Endothelial cell (in vitro differentiated cells): ENCODE data around the gene HCRTR1. TPM values are rescaled to one million over a fixed set of nuclear protein-coding genes. Genes with fewer than 3 reads are reported as not detected.

Source experiments
- DNase-seq: peaks from one replicate; pipeline ENCODE4 v3.0.0; 2021; ENCODE audit warnings: low spot score
- H3K27ac Mint-ChIP-seq: one replicate; pipeline ENCODE4 v1.8.0; 2021; ENCODE audit warnings: mixed read lengths, inconsistent platforms; ENCODE audit not compliant: unreplicated experiment
- H3K27me3 Mint-ChIP-seq: one replicate; pipeline ENCODE4 v1.8.0; 2021; ENCODE audit warnings: mild to moderate bottlenecking, moderate library complexity, mixed read lengths, inconsistent platforms; ENCODE audit not compliant: unreplicated experiment
- H3K36me3 Mint-ChIP-seq: one replicate; pipeline ENCODE4 v1.8.0; 2021; ENCODE audit warnings: mild to moderate bottlenecking, low read depth, mixed read lengths, inconsistent platforms; ENCODE audit not compliant: unreplicated experiment
- H3K4me1 Mint-ChIP-seq: one replicate; pipeline ENCODE4 v1.8.0; 2021; ENCODE audit warnings: mild to moderate bottlenecking, mixed read lengths, inconsistent platforms; ENCODE audit not compliant: unreplicated experiment
- H3K4me3 Mint-ChIP-seq: one replicate; pipeline ENCODE4 v1.8.0; 2021; ENCODE audit warnings: mild to moderate bottlenecking, mixed read lengths, inconsistent platforms; ENCODE audit not compliant: unreplicated experiment
- H3K9me3 Mint-ChIP-seq: one replicate; pipeline ENCODE4 v1.8.0; 2021; ENCODE audit warnings: mixed read lengths, inconsistent platforms; ENCODE audit not compliant: unreplicated experiment
- total RNA-seq: library from RNA; stranded (reverse); fragmentation: NEBNext Ultra II Directional; extraction: Animal tissue kit (Norgen Biotek cat#: 25700); gene quantifications from one replicate; pipeline ENCODE4 v1.2.1, GENCODE V29; 2021; ENCODE audit not compliant: unreplicated experiment
- TF ChIP-seq, protein P1 (sequence below): fragments of 200-600 bp; sonication (generic); IDR thresholded peaks from one replicate; pipeline ENCODE4 v1.5.0; 2021; ENCODE audit warnings: antibody characterized with exemption; ENCODE audit not compliant: unreplicated experiment

Gene HCRTR1
- total RNA-seq, 1 donor from 2014 or later, result not detected

DNA sequence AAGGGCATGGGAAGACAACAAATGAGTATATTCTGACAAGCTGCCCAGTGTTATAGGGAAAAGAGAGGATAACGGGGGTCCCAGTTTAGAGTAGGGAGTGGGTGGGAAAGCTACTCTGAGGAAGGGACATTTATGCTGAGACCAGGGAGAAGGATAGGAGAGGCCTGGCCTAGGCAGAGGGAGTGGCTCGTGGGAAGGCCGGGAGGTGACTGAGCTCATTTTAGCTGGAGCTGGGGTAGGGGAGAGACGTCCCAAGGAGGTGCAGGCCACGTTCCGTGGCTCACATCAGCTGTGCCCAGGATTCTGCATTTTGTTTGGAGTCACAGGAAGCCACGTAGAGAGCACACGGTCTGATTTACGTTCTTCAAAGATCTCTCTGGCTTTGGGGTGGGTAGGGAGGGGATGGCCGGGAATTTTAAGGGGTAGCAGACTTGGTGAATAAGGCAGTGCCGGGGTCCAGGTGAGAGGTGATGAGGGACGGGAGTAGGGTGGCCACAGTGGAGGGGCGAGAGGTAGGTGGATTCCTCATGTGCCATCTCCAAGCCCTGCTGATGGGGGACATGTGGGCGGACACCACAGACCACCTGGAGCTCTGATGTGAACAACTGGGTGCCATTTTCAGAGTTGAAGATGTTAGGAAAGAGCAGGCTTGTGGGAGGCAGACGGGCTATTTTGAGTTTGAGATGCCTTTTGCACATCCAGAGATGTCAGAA lies 36.4 kb upstream of the HCRTR1 start:
- H3K27ac Mint-ChIP-seq, result no peak overlapping the region
- H3K27me3 Mint-ChIP-seq, result peaks cover 19% of the 10 kb centered on the region
- peaks cover 3% of the 10 kb centered on the region for H3K36me3 Mint-ChIP-seq
- H3K4me3 Mint-ChIP-seq, result no peak overlapping the region
- peaks cover 21% of the 10 kb centered on the region for H3K4me1 Mint-ChIP-seq
- no peak for DNase-seq
- no peaks in the 10 kb centered on the region for H3K9me3 Mint-ChIP-seq
- TF ChIP-seq, protein P1, sequence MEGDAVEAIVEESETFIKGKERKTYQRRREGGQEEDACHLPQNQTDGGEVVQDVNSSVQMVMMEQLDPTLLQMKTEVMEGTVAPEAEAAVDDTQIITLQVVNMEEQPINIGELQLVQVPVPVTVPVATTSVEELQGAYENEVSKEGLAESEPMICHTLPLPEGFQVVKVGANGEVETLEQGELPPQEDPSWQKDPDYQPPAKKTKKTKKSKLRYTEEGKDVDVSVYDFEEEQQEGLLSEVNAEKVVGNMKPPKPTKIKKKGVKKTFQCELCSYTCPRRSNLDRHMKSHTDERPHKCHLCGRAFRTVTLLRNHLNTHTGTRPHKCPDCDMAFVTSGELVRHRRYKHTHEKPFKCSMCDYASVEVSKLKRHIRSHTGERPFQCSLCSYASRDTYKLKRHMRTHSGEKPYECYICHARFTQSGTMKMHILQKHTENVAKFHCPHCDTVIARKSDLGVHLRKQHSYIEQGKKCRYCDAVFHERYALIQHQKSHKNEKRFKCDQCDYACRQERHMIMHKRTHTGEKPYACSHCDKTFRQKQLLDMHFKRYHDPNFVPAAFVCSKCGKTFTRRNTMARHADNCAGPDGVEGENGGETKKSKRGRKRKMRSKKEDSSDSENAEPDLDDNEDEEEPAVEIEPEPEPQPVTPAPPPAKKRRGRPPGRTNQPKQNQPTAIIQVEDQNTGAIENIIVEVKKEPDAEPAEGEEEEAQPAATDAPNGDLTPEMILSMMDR, result no peak

GRCh38 chr1:31581821-31582810 lies 35.4 kb upstream of the HCRTR1 start:
- DNase-seq, result no peak
- Mint-ChIP-seq H3K27ac (peak overlapping the region; percentile 22), H3K9me3 (no peaks in the 10 kb centered on the region), H3K36me3 (peaks cover 3% of the 10 kb centered on the region), H3K4me3 (peak overlapping the region; percentile 63), H3K4me1 (peaks cover 19% of the 10 kb centered on the region), H3K27me3 (peaks cover 19% of the 10 kb centered on the region)
- TF ChIP-seq, protein P1, result no peak

- Mint-ChIP-seq H3K9me3 (no peaks in the 10 kb centered on the region), H3K27ac (peak overlapping the region; percentile 22), H3K4me1 (peaks cover 24% of the 10 kb centered on the region), H3K4me3 (peak overlapping the region; percentile 63), H3K36me3 (peaks cover 3% of the 10 kb centered on the region), H3K27me3 (peaks cover 18% of the 10 kb centered on the region)
- TF ChIP-seq, protein P1, result no peak
- DNase-seq, result no peak
These were observed 34.2 kb upstream of the HCRTR1 start for GRCh38 chr1:31583082-31583994.

DNA sequence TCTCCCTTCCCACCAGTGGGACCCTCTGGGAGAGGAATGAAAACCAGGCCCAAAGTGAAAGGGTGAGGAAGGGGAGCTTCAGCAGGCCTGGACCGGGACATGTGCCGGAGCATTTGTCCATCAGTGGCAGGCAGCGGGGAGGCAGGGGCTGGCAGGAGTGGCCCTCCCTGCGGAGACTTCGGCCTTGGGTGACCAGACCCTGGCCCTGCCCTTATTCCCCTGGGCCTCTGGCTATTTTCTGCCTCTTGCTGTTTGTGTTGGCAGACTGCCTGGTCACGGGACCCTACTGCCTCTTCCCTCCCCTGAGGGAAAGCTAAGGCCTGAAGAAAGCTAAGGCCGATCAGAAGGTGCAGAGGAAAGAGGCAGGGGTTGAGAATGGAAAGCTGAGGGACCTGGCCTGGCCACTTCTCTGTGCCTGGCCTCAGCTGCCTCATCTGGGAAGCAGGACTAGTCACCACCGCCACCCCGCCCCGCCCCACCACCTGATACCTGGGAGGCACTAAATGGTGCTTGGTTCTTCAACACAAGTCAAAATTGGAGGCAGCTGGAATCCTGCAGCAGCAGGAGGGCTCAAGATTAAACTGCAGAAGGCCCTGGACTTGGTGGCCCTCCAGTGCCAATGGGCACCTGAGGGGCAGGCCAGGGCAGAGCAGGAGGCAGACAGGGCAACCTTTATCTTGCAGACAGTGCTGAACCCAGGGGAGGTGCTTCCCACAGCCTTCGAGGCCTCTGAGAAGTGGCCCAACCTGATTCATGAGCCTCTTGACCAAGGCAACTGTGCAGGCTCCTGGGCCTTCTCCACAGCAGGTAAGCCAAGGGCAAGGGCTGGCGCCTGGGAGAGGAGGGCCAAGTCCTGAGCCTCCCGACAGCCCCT lies 33.3 kb upstream of the HCRTR1 start:
- H3K27me3 Mint-ChIP-seq, result peaks cover 17% of the 10 kb centered on the region

More for the DNA sequence above, 33.3 kb upstream of the HCRTR1 start:
- DNase-seq, result no peak
- no peak overlapping the region for H3K4me3 Mint-ChIP-seq
- H3K4me1 Mint-ChIP-seq, result peaks cover 26% of the 10 kb centered on the region
- H3K9me3 Mint-ChIP-seq, result no peaks in the 10 kb centered on the region
- peaks cover 3% of the 10 kb centered on the region for H3K36me3 Mint-ChIP-seq
- no peak overlapping the region for H3K27ac Mint-ChIP-seq
- TF ChIP-seq, protein P1, result no peak
